Calu3 (cell line): ENCODE measurements around the gene GRAMD1A. TPM values are rescaled to one million over a fixed set of nuclear protein-coding genes. Genes with fewer than 3 reads are reported as not detected.
A peak's percentile ranks its signal among the peaks of the same experiment; 100 is the strongest.

ENCODE experiments used
- BruUV-seq: library from RNA; stranded (reverse); fragments of 400-500 nt; replicated peaks from 2 replicates; lab custom pipeline; 2021; lab: Mats Ljungman, UMichigan
- CTCF ChIA-PET: fragments of 300-600 bp; sonication (Branson Sonifier 250); formaldehyde crosslinking; loops from one replicate; lab custom pipeline; 2022; ENCODE audit warnings: antibody characterized with exemption; lab: Charles Lee
- DNase-seq: peaks from one replicate; pipeline ENCODE4 v3.0.0; 2022
- H3K27ac Mint-ChIP-seq: one replicate; pipeline ENCODE4 v1.8.0; 2022; ENCODE audit warnings: mixed read lengths; ENCODE audit not compliant: unreplicated experiment
- H3K27me3 Mint-ChIP-seq: one replicate; pipeline ENCODE4 v1.8.0; 2022; ENCODE audit warnings: mixed read lengths; ENCODE audit not compliant: unreplicated experiment
- H3K36me3 Mint-ChIP-seq: one replicate; pipeline ENCODE4 v1.8.0; 2022; ENCODE audit warnings: mild to moderate bottlenecking, moderate library complexity, mixed read lengths; ENCODE audit not compliant: insufficient read depth, unreplicated experiment
- H3K4me1 Mint-ChIP-seq: one replicate; pipeline ENCODE4 v1.8.0; 2022; ENCODE audit warnings: mild to moderate bottlenecking, low read depth, mixed read lengths; ENCODE audit not compliant: unreplicated experiment
- H3K4me3 Mint-ChIP-seq: one replicate; pipeline ENCODE4 v1.8.0; 2022; ENCODE audit warnings: mild to moderate bottlenecking, low read depth, moderate library complexity, mixed read lengths; ENCODE audit not compliant: unreplicated experiment
- H3K9me3 Mint-ChIP-seq: one replicate; pipeline ENCODE4 v1.8.0; 2022; ENCODE audit warnings: low read depth, mixed read lengths; ENCODE audit not compliant: unreplicated experiment
- intact Hi-C: fragments of 100-400 bp; cut with micrococcal nuclease; formaldehyde crosslinking; loops from one replicate; pipeline ENCODE4 v1.10.0; 2022; ENCODE audit not compliant: unreplicated experiment
- total RNA-seq: library from RNA; stranded (reverse); gene quantifications from 2 replicates; pipeline ENCODE4 v1.2.3, GENCODE V29; 2022
- TF ChIP-seq, protein P1 (sequence below): fragments of 200-600 bp; IDR thresholded peaks from one replicate; pipeline ENCODE4 v1.8.0; 2022; ENCODE audit warnings: antibody characterized with exemption; ENCODE audit not compliant: unreplicated experiment

GRAMD1A gene
- total RNA-seq, 1 experiment from 2014 or later = 126 TPM

DNA sequence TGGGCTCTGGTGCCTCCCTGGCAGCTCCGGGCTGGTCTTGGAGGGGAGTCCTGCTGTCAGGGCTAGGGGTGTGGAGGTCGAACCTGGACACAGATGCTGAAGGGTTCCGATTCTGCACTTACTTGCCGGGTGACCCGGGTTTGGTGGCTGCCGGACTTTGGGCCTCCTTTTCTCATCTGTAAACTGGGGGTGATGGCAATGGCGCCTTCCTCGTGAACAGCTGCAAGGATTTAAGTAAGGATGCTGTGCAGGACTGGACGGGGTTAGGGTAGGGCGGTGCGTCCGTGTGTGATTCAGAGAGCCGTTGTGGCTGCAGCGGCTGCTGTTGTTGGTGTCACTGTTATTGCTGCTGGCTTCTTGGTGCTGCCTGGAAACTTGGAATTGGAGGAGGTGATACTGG is 43.8 kb downstream of the GRAMD1A start:
- no peaks in the 10 kb centered on the region for H3K27me3 Mint-ChIP-seq
- no peak overlapping the region for H3K27ac Mint-ChIP-seq
- TF ChIP-seq, protein P1, sequence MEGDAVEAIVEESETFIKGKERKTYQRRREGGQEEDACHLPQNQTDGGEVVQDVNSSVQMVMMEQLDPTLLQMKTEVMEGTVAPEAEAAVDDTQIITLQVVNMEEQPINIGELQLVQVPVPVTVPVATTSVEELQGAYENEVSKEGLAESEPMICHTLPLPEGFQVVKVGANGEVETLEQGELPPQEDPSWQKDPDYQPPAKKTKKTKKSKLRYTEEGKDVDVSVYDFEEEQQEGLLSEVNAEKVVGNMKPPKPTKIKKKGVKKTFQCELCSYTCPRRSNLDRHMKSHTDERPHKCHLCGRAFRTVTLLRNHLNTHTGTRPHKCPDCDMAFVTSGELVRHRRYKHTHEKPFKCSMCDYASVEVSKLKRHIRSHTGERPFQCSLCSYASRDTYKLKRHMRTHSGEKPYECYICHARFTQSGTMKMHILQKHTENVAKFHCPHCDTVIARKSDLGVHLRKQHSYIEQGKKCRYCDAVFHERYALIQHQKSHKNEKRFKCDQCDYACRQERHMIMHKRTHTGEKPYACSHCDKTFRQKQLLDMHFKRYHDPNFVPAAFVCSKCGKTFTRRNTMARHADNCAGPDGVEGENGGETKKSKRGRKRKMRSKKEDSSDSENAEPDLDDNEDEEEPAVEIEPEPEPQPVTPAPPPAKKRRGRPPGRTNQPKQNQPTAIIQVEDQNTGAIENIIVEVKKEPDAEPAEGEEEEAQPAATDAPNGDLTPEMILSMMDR = no peak
- CTCF ChIA-PET = interaction anchor here (0.9 to 1.3 kb wide), 9 partner anchors 12 to 226 kb away, joined by 3 to 11 read pairs (median 4); partner anchors contain the start of genes FXYD3 and FXYD5
- no peak overlapping the region for H3K4me3 Mint-ChIP-seq
- peaks cover 33% of the 10 kb centered on the region for H3K4me1 Mint-ChIP-seq
- H3K36me3 Mint-ChIP-seq = peaks cover 11% of the 10 kb centered on the region
- intact Hi-C loops = no loop called here
- no TSS peak for BruUV-seq
- no peak for DNase-seq
- H3K9me3 Mint-ChIP-seq = no peaks in the 10 kb centered on the region

DNA sequence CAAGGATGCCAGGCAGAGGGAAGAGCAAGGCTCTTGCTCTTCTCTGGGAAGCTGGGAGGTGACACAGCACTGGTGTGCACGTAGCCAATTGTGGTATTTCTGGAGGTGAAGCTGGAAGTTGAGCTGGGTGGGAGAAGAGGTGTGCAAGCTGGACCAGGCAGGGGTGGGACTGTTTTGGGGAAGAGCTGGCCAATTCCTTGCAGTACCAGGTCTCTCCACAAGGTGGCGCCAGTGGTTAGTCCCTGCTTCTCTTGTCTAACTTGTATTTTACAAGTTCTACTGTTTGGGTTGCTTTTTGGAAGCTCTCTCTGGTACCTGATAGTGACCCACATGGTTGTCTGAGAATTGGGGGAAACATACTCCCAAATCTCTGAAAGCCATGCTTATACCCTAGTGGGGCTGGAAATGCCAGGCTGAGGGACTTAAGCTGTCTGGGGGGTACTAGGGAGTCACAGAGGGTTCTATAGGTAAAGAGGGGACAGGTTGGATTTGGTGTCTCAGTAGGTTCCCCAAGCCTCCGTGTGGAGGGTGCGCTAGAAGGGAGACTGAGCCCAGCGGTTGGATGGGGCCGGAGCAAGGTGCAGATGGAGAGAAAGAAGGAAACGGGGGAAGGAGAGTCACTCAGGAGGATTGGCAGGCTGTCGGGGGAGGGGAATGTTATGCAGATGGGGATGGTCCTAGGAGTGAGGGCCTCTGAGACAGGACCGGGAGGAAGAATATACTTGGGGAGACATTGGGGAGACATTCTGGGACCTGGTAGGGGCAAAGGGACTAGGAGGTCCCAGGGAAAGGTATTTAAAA is 44.4 kb downstream of the GRAMD1A start:
- BruUV-seq = no TSS peak
- DNase-seq = peak; percentile 82
- Mint-ChIP-seq H3K9me3 (no peaks in the 10 kb centered on the region), H3K27me3 (no peaks in the 10 kb centered on the region), H3K27ac (no peak overlapping the region), H3K36me3 (peaks cover 11% of the 10 kb centered on the region), H3K4me3 (no peak overlapping the region), H3K4me1 (peaks cover 33% of the 10 kb centered on the region)
- intact Hi-C loops = no loop called here
- TF ChIP-seq, protein P1 = peak; percentile 99
- CTCF ChIA-PET = interaction anchor here (0.5 to 1.3 kb wide), 10 partner anchors 12 to 771 kb away, joined by 3 to 11 read pairs (median 4); partner anchors contain the start of genes FXYD3 and FXYD5

DNA sequence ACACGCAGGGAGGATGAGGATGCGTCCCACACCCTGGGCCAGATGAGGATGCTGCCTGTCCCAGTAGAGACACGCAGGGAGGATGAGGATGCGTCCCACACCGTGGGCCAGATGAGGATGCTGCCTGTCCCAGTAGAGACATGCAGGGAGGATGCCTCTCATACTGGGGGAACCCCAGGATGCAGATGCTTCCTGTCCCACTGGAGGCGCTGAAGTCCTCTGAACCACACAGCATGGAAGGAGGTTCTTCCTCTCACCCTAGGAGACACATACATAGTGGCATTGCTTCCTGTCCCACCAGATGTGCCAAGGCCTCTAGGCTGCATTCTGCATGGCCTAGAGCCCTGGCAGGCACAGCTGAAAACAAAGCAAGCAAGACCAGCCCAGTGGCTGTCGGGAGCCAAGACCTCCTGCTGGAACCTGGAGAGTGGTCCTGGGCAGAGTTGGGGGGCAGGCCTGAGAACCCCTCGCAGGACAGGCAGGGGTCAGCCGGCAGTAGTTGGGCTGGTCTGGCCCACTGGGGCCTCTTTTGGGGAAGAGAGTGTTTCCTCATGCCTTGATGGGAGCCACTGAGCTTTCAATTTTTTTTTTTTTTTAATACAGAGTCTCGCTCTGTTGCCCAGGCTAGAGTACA is 45.7 kb downstream of the GRAMD1A start:
- DNase-seq = no peak
- TF ChIP-seq, protein P1 = peak; percentile 40
- CTCF ChIA-PET = interaction anchor here (0.7 to 1.9 kb wide), 2 partner anchors 10 to 1603 kb away, joined by 3 to 6 read pairs; no protein-coding TSS in a partner anchor
- Mint-ChIP-seq H3K9me3 (no peaks in the 10 kb centered on the region), H3K4me1 (peaks cover 26% of the 10 kb centered on the region), H3K27me3 (no peaks in the 10 kb centered on the region), H3K36me3 (peaks cover 1% of the 10 kb centered on the region), H3K4me3 (no peak overlapping the region), H3K27ac (no peak overlapping the region)
- no TSS peak for BruUV-seq
- intact Hi-C loops = no loop called here

DNA sequence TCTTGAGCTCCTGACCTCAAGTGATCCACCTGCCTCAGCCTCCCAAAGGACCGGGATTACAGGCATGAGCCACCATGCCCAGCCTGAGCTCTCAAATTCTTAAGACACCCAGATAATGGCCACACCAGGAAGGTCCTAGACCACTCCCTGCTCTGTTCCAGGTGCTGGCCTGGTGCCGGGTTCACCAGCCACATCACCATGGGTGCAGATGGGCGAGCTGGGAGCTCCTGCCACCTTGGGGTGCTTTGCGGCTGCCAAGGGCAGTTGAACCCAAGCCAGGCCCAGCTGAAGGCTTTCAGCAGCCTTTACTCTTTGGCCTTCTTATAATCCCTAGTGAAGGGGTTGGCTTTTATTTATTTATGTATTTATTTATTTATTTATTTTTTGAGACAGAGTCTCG is 46.3 kb downstream of the GRAMD1A start:
- Mint-ChIP-seq H3K4me3 (no peak overlapping the region), H3K4me1 (peaks cover 23% of the 10 kb centered on the region), H3K27me3 (no peaks in the 10 kb centered on the region), H3K9me3 (no peaks in the 10 kb centered on the region), H3K36me3 (no peaks in the 10 kb centered on the region), H3K27ac (no peak overlapping the region)
- CTCF ChIA-PET = interaction anchor here (1.9 kb wide), 1 partner anchor 9 kb away, joined by 6 read pairs; no protein-coding TSS in a partner anchor
- DNase-seq = no peak
- intact Hi-C loops = no loop called here
- BruUV-seq = no TSS peak
- TF ChIP-seq, protein P1 = no peak
